Esophagus muscularis mucosa (tissue), 4 donors: ENCODE results near the gene GAS2L1.

Experiments
- EP300 ChIP-seq: sonication (generic); formaldehyde crosslinking; IDR thresholded peaks from one replicate; pipeline ENCODE4 v1.6.1; 2017; ENCODE audit warnings: antibody characterized with exemption
- POLR2AphosphoS5 ChIP-seq, 2 donors: sonication (generic); formaldehyde crosslinking; IDR thresholded peaks; one replicate each; pipeline ENCODE4 v1.6.1; 2017; ENCODE audit warnings: antibody characterized with exemption in 2 of 2
- TF ChIP-seq, protein P1 (sequence below), 3 experiments: fragments of 200-600 bp in 2 of 3; fragments of 450-650 bp in 1 of 3; sonication (generic) in 2 of 3; IDR thresholded peaks; one replicate each; pipeline ENCODE4 v1.5.1; 2017 to 2019; ENCODE audit warnings: antibody characterized with exemption in 3 of 3, mild to moderate bottlenecking in 2 of 3, moderate library complexity in 1 of 3

DNA sequence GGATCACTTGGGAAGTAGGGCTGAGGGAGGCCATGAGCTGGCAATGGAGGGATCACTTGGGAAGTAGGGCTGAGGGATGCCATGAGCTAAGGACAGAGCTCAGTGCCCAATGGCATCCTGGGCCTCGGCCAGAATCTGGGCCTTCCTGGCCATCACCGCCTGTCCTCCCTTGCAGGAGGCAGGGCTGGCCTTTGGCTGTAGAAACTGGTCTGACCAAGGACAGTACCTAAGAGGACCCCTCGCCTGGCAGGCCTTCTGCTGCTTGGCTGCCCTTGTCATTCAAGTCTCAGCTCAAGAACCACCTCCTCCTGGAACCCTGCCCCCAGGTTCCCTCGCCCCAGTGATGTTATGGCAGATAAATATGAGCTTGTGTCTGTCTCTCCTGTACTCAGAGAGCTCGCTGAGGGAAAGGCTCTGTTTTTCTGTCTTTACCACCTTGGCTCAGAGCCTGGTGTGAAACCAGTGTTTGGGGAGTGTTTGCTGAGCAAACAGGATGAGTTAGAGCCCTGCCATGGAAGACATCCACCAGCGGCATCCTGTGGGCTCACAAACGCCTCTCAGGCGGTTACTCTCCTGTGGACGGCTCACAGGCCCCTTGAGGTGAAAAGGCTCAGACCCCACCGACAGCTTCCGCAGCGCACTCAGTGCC lies 28.4 kb downstream of the GAS2L1 start:
- TF ChIP-seq, protein P1, sequence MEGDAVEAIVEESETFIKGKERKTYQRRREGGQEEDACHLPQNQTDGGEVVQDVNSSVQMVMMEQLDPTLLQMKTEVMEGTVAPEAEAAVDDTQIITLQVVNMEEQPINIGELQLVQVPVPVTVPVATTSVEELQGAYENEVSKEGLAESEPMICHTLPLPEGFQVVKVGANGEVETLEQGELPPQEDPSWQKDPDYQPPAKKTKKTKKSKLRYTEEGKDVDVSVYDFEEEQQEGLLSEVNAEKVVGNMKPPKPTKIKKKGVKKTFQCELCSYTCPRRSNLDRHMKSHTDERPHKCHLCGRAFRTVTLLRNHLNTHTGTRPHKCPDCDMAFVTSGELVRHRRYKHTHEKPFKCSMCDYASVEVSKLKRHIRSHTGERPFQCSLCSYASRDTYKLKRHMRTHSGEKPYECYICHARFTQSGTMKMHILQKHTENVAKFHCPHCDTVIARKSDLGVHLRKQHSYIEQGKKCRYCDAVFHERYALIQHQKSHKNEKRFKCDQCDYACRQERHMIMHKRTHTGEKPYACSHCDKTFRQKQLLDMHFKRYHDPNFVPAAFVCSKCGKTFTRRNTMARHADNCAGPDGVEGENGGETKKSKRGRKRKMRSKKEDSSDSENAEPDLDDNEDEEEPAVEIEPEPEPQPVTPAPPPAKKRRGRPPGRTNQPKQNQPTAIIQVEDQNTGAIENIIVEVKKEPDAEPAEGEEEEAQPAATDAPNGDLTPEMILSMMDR (IDR thresholded peaks at IDR 0.05), result no peak
- TF ChIP-seq POLR2AphosphoS5 (IDR thresholded peaks at IDR 0.05), result no peak
- TF ChIP-seq EP300, result no peak
